Renal pelvis (tissue), 4 donors: ENCODE data around the gene ZNF175. TPM values are rescaled to one million over a fixed set of nuclear protein-coding genes. Genes with fewer than 3 reads are reported as not detected.
A peak's percentile ranks its signal among the peaks of the same experiment; 100 is the strongest.

Source experiments
- DNase-seq: peaks from one replicate; pipeline ENCODE4 v3.0.0-alpha.2; 2013
- polyA plus RNA-seq, 3 donors: library from polyadenylated mRNA; unstranded; fragments of 120-200 nt; gene quantifications; one replicate each; pipeline ENCODE4 v1.2.1, GENCODE V29; 2013; ENCODE audit not compliant: insufficient read length in 3 of 3

Gene ZNF175
- polyA plus RNA-seq, 3 donors: 15.3 to 22.0 (median 17.3) TPM

GRCh38 chr19:51586103-51586728 lies 15.1 kb downstream of the ZNF175 start:
- no peak for DNase-seq

GRCh38 chr19:51586799-51587198 lies 15.7 kb downstream of the ZNF175 start:
- DNase-seq: no peak

GRCh38 chr19:51587264-51588191 lies 16.4 kb downstream of the ZNF175 start:
- DNase-seq: no peak

GRCh38 chr19:51589511-51589910 lies 18.4 kb downstream of the ZNF175 start:
- no peak for DNase-seq

- DNase-seq: no peak
Observed at GRCh38 chr19:51590441-51590840, 19.4 kb downstream of the ZNF175 start.

- DNase-seq: no peak
Observed at GRCh38 chr19:51592521-51592920, 21.4 kb downstream of the ZNF175 start.

GRCh38 chr19:51593138-51593890 lies 22.2 kb downstream of the ZNF175 start:
- DNase-seq: no peak

GRCh38 chr19:51593969-51594773 lies 23.1 kb downstream of the ZNF175 start:
- DNase-seq: peak; percentile 96

- no peak for DNase-seq
Observed at GRCh38 chr19:51594774-51595109, 23.7 kb downstream of the ZNF175 start.

GRCh38 chr19:51595190-51596175 lies 24.4 kb downstream of the ZNF175 start:
- DNase-seq: no peak

GRCh38 chr19:51598159-51598915 lies 27.3 kb downstream of the ZNF175 start:
- no peak for DNase-seq

GRCh38 chr19:51599084-51599483 lies 28.0 kb downstream of the ZNF175 start:
- no peak for DNase-seq

- no peak for DNase-seq
Observed at GRCh38 chr19:51600940-51601580, 30.0 kb downstream of the ZNF175 start.

GRCh38 chr19:51602189-51602854 lies 31.2 kb downstream of the ZNF175 start:
- DNase-seq: no peak

GRCh38 chr19:51607077-51607476 lies 36.0 kb downstream of the ZNF175 start:
- DNase-seq: no peak

- peak; percentile 75 for DNase-seq
Observed at GRCh38 chr19:51607920-51608562, 37.0 kb downstream of the ZNF175 start.

GRCh38 chr19:51610576-51610975 lies 39.5 kb downstream of the ZNF175 start:
- no peak for DNase-seq

- DNase-seq: no peak
Observed at GRCh38 chr19:51614789-51615188, 43.7 kb downstream of the ZNF175 start.
